HG03139 (cell line): ENCODE results near the gene SOX4.

Experiments used
- ATAC-seq: cut with Tn5 transposase; IDR thresholded peaks from one replicate; pipeline ENCODE4 v1.9.1; 2021; ENCODE audit not compliant: unreplicated experiment

SOX4 gene

DNA sequence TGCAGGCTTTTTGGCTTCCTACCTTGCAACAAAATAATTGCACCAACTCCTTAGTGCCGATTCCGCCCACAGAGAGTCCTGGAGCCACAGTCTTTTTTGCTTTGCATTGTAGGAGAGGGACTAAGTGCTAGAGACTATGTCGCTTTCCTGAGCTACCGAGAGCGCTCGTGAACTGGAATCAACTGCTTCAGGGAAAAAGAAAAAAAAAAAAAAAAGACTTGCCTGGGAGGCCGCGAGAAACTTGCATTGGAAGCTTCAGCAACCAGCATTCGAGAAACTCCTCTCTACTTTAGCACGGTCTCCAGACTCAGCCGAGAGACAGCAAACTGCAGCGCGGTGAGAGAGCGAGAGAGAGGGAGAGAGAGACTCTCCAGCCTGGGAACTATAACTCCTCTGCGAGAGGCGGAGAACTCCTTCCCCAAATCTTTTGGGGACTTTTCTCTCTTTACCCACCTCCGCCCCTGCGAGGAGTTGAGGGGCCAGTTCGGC lies 420 bp downstream of the SOX4 start:
- peak; percentile 1 for ATAC-seq

DNA sequence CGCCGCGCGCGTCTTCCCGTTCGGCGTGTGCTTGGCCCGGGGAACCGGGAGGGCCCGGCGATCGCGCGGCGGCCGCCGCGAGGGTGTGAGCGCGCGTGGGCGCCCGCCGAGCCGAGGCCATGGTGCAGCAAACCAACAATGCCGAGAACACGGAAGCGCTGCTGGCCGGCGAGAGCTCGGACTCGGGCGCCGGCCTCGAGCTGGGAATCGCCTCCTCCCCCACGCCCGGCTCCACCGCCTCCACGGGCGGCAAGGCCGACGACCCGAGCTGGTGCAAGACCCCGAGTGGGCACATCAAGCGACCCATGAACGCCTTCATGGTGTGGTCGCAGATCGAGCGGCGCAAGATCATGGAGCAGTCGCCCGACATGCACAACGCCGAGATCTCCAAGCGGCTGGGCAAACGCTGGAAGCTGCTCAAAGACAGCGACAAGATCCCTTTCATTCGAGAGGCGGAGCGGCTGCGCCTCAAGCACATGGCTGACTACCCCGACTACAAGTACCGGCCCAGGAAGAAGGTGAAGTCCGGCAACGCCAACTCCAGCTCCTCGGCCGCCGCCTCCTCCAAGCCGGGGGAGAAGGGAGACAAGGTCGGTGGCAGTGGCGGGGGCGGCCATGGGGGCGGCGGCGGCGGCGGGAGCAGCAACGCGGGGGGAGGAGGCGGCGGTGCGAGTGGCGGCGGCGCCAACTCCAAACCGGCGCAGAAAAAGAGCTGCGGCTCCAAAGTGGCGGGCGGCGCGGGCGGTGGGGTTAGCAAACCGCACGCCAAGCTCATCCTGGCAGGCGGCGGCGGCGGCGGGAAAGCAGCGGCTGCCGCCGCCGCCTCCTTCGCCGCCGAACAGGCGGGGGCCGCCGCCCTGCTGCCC lies 1.1 kb downstream of the SOX4 start:
- ATAC-seq: peak; percentile 1

DNA sequence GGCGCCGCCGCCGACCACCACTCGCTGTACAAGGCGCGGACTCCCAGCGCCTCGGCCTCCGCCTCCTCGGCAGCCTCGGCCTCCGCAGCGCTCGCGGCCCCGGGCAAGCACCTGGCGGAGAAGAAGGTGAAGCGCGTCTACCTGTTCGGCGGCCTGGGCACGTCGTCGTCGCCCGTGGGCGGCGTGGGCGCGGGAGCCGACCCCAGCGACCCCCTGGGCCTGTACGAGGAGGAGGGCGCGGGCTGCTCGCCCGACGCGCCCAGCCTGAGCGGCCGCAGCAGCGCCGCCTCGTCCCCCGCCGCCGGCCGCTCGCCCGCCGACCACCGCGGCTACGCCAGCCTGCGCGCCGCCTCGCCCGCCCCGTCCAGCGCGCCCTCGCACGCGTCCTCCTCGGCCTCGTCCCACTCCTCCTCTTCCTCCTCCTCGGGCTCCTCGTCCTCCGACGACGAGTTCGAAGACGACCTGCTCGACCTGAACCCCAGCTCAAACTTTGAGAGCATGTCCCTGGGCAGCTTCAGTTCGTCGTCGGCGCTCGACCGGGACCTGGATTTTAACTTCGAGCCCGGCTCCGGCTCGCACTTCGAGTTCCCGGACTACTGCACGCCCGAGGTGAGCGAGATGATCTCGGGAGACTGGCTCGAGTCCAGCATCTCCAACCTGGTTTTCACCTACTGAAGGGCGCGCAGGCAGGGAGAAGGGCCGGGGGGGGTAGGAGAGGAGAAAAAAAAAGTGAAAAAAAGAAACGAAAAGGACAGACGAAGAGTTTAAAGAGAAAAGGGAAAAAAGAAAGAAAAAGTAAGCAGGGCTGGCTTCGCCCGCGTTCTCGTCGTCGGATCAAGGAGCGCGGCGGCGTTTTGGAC lies 2.0 kb downstream of the SOX4 start:
- ATAC-seq: peak; percentile 16

DNA sequence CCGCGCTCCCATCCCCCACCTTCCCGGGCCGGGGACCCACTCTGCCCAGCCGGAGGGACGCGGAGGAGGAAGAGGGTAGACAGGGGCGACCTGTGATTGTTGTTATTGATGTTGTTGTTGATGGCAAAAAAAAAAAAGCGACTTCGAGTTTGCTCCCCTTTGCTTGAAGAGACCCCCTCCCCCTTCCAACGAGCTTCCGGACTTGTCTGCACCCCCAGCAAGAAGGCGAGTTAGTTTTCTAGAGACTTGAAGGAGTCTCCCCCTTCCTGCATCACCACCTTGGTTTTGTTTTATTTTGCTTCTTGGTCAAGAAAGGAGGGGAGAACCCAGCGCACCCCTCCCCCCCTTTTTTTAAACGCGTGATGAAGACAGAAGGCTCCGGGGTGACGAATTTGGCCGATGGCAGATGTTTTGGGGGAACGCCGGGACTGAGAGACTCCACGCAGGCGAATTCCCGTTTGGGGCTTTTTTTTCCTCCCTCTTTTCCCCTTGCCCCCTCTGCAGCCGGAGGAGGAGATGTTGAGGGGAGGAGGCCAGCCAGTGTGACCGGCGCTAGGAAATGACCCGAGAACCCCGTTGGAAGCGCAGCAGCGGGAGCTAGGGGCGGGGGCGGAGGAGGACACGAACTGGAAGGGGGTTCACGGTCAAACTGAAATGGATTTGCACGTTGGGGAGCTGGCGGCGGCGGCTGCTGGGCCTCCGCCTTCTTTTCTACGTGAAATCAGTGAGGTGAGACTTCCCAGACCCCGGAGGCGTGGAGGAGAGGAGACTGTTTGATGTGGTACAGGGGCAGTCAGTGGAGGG lies 2.8 kb downstream of the SOX4 start:
- ATAC-seq: no peak

DNA sequence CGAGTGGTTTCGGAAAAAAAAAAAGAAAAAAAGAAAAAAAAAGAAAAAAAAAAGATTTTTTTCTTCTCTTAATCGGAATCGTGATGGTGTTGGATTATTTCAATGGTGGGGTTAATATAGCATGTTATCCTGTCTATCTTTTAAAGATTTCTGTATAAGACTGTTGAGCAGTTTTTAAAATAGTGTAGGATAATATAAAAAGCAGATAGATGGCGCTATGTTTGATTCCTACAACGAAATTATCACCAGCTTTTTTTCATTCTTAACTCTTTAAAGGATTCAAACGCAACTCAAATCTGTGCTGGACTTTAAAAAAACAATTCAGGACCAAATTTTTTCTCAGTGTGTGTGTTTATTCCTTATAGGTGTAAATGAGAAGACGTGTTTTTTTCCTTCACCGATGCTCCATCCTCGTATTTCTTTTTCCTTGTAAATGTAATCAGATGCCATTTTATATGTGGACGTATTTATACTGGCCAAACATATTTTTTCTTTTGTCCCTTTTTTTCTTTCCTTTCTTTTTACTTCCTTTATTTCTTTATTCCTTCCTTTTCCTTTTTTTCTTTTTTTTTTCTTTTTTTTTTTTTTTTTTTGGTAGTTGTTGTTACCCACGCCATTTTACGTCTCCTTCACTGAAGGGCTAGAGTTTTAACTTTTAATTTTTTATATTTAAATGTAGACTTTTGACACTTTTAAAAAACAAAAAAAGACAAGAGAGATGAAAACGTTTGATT lies 3.6 kb downstream of the SOX4 start:
- no peak for ATAC-seq

DNA sequence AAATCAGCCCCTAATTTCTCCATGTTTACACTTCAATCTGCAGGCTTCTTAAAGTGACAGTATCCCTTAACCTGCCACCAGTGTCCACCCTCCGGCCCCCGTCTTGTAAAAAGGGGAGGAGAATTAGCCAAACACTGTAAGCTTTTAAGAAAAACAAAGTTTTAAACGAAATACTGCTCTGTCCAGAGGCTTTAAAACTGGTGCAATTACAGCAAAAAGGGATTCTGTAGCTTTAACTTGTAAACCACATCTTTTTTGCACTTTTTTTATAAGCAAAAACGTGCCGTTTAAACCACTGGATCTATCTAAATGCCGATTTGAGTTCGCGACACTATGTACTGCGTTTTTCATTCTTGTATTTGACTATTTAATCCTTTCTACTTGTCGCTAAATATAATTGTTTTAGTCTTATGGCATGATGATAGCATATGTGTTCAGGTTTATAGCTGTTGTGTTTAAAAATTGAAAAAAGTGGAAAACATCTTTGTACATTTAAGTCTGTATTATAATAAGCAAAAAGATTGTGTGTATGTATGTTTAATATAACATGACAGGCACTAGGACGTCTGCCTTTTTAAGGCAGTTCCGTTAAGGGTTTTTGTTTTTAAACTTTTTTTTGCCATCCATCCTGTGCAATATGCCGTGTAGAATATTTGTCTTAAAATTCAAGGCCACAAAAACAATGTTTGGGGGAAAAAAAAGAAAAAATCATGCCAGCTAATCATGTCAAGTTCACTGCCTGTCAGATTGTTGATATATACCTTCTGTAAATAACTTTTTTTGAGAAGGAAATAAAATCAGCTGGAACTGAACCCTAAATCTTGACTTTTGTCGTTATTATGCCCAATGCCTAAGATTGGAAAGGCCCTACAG lies 4.5 kb downstream of the SOX4 start:
- ATAC-seq: no peak

DNA sequence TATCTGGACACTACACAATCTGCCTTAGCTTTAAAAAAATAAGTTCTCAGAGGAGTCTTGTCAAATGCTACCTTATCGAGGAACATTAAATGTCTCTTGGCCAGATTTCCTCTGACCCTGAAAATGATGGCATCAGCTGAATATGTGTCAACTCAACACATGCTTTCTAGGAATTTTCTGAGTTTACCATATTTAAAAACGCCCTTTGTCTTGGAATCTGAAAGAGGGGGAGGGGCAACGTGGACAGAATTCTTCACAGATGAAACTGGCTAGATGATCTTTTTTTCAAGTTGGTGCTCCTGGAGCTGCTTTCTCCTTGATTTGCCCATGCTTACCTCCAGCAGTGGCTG lies 5.1 kb downstream of the SOX4 start:
- no peak for ATAC-seq

DNA sequence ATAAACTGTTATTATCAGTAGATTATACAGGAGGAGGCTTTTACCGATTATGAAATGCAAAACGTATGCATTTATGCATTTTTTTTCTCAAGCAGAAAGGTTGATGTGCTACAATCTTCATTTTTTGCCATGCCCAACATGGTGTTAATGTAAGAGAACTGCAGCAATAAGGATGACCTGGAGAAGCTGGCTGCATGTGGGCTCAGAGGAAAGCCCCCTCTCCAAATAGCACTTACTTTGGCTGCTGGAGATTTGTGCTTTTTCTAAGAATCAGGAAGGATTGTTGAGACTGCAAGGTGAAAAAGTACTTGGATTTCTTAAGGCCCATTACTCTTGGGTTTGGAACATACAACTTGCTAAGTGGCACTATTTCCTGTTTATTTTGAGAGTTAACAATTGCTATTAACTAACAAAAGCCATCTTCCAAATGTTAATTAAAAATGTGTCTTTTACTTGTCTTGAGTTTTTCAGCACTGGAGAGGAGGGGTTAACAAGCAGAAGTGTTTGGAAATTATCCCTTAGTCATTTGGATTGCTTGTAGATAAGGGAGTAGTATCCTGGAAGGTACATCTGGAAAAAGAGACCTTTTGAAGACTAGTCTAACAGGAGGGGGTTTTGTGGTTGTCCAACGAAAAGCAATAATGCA lies 5.6 kb downstream of the SOX4 start:
- no peak for ATAC-seq

DNA sequence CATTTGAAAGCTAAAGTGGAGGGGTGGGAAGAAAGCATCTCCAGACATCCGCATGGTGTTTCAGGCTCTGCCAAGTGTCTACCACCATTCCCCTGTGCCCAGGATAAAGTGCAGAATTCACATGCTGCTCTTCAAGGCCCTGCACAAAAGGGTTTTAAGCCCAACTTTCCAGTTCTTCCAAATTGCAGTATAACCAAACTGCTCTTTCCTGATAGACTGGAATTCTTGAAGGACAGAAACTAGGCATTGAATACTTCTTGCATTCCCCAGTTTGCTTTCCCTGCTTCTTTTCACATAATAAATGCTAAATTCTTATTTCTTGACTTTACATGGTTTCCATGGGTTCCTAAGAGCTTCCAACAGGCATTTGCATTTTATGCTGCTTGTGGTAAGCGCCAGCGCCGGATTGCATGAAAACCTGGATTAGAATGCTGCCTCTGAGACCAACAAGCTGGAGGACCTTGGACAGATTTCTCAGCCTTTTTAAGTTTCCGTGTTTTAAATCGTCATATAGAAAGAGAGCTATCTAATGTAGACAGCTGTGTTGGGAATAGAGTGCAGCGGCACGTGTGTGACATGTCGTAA lies 7.9 kb downstream of the SOX4 start:
- no peak for ATAC-seq

DNA sequence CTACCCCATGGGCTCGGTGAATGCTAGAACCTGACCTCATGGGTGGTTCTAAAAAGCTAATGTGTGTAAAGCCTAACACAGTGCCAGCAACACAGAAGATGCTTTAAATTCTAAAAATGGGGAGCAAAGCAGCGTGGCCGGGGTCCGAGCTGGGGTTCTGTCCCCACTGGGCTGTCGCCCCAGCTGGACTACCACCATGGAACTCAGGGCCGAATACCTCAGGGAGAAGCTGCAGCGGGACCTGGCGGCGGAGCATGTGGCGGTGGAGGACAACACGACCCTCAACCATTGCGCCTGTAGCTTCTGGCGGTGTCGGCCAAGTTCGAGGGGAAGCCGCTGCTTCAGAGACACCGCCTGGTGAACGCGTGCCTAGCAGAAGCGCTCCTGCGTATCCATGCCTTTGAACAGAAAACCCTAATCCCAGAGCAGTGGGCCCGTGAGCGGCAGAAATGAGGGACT lies 8.4 kb downstream of the SOX4 start:
- no peak for ATAC-seq

DNA sequence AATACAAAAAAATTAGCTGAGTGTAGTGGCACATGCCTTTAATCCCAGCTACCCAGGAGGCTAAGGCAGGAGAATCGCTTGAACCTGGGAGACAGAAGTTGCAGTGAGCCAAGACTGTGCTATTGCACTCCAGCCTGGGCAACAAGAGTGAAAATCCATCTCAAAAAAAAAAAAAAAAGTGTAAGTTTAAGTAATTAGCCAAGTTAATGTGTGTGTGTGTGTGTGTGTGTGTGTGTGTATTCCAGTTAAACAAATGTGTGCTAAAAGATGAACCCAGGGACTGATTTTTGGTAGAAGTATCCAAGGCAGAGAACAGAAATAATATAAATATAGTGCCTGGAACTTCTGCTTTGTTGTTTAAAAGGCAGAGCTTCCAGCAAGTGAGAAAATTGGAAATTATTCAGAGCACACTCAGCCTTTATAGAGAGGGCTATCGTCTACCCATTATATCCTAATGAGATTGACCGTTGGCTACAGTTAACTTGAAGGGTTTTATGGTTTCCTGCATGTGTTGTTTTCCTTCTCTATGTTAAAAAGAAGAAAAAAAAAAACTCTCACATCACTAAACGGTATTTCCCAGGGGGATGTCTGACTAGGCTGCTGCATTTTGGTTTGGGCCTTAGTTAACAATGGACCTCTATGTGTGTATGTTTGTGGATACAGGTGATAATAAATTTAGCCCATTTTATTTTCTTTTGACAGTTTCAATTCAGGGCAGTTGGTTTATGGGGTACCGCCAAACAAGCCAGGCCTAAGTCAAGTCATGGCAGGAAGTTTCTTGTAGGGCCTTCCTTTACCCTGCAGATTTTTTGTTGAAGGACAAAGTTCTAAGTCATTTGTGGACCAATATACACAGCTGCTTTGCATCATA lies 9.8 kb downstream of the SOX4 start:
- ATAC-seq: no peak

DNA sequence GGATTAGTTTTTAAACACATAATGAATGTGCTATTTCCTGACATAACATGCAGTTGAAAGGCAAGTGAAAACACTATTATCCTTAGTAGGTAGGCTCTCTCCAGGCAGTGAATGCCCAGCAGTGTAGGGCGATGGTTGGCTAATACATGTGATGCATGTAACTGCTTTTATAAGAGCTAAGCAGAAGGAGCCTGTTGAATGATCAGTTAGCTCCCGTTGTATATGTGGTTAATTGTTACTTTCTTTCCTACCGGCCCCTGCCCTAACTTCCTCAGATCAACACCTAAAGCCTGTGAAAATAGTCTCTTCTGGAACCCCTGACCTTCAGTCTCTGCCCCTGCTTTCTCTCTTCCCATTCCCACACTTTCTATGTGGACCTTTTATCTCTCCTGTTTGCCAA lies 10.5 kb downstream of the SOX4 start:
- ATAC-seq: no peak

DNA sequence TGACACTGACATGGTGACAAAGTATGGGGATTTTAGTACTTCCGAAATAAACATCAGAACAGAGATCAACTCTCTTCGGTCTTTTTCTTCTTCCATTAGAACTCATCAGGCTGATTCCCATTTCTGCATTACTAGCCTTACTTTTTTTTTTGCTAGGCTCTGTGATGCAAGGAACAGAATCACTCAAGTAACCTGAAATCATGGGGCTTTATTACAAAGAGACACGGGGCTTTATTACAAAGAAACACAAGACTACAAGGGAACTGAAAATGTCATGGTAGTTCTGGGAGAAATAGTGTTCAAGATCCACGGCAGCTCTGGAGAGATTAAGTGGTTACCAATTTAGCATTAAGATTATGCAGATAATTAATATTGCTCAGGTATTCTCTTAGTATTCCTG lies 11.6 kb downstream of the SOX4 start:
- no peak for ATAC-seq

DNA sequence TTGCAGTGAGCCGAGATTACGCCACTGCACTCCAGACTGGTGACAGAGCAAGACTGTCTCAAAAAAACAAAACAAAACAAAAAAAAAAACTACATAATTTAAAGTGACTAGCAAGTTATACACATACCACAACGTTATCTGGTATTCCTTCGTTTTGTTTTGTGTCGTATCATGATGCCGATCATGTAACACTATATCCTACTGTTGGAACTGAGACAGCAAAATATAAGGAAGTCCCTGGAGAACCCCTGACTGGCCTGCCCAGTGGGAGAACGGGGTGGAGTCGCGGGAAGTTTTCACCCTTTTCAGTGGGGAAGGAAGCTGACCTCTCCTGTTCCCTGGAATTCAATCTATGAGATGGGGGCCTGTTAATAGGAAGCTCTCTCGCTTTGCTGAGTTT lies 15.1 kb downstream of the SOX4 start:
- ATAC-seq: no peak

DNA sequence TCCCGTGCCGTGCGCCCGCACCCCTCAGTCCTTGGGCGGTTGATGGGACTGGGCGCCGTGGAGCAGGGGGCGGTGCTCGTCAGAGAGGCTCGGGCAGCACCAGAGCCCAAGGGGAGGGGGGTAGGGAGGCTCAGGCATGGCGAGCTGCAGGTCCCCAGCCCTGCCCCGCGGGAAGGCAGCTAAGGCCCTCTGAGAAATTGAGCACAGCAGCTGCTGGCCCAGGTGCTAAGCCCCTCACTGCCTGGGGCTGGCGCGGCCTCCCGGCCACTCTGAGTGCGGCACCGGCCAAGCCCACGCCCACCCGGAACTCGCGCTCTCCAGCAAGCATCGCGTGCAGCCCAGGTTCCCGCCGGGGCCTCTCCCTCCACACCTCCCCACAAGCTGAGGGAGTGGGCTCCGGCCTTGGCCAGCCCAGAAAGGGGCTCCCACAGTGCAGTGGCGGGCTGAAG lies 16.4 kb downstream of the SOX4 start:
- ATAC-seq: no peak

DNA sequence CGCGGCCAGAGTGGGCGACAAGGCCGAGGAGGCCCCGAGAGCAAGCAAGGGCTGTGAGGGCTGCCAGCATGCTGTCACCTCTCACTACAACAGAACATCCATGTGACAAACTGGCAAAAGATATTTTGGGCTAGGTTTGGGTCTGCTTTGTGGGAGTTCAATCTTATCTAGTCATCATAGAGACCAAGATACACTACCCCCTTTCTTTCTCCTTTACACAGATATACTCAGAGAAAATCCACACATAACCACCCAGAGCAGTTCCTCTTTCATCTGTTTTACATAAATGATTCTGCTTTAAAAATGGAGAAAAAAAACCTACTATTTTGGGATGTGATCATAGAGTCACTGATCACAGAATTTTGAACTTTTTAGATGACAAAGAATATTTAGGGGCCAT lies 16.8 kb downstream of the SOX4 start:
- ATAC-seq: peak; percentile 65

DNA sequence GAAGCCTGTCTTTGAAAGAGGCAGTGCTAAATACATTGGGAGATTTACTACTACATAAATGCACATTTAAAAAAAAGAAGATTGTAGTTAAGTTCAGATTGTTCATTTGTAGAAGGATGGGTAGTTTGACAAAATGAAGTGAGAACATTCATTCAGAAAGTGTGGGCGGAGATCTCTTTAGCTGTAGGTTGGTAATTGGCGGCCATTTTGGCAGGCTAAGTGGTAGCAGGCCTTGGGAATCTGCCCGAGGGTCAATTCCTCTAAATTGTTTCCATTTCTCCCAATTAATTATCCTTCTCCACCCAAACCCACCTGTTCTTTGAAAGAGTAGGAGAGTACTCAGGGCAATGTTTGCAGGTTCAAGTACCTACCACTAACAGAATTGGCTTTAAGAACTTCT lies 17.9 kb downstream of the SOX4 start:
- ATAC-seq: no peak
